Measurements from ENCODE around the gene DDX11. TPM values are rescaled to one million over a fixed set of nuclear protein-coding genes. Genes with fewer than 3 reads are reported as not detected.
"Not testable (repeated sequence)": the region's sequence is repeated elsewhere in the genome, so short reads cannot be mapped to it uniquely, and the experiment has no call there.

The DDX11 gene
- total and polyA plus RNA-seq, 3 experiments from 2014 or later: 17.2 to 122 (median 119) TPM

GRCh38 chr12:31074333-31074874 is 744 bp downstream of the DDX11 start:
- H3K36me3 ChIP-seq (ENCODE audit: insufficient read depth, low read length); CTCF ChIA-PET; POLR2A ChIA-PET; H3K9me3 Mint-ChIP-seq; H3K4me1 ChIP-seq (ENCODE audit: insufficient read depth, low read length); H3K27me3 ChIP-seq (ENCODE audit: insufficient read depth, low read length, poor library complexity, severe bottlenecking); H3K9me3 ChIP-seq (ENCODE audit: low read length); H3K27me3 Mint-ChIP-seq; DNase-seq: not testable (repeated sequence)
- Mint-ChIP-seq H3K4me1 (peaks cover 23 to 41% (median 23%) of the 10 kb centered on the region in 3 donors), H3K4me3 (peak overlapping the region; percentile 95 to 99 (median 99)), H3K27ac (peak overlapping the region; percentile 87 to 99 (median 95)), H3K36me3 (peaks cover 0 to 28% (median 0%) of the 10 kb centered on the region in 3 donors)
- Histone ChIP-seq H3K4me3 (ENCODE audit: low read length) (peak overlapping the region; percentile 82), H3K27ac (ENCODE audit: low read depth, low read length) (peak overlapping the region; percentile 62)

GRCh38 chr12:31076150-31076549 is 2.5 kb downstream of the DDX11 start:
- DNase-seq; H3K27me3 Mint-ChIP-seq; H3K27ac ChIP-seq (ENCODE audit: low read depth, low read length); H3K4me3 ChIP-seq (ENCODE audit: low read length); H3K9me3 Mint-ChIP-seq; CTCF ChIA-PET; H3K9me3 ChIP-seq (ENCODE audit: low read length); H3K4me1 ChIP-seq (ENCODE audit: insufficient read depth, low read length); H3K27ac Mint-ChIP-seq; H3K27me3 ChIP-seq (ENCODE audit: insufficient read depth, low read length, poor library complexity, severe bottlenecking); POLR2A ChIA-PET; H3K36me3 ChIP-seq (ENCODE audit: insufficient read depth, low read length): not testable (repeated sequence)
- Mint-ChIP-seq H3K4me1 (peaks cover 25 to 48% (median 34%) of the 10 kb centered on the region in 3 donors), H3K4me3 (peak overlapping the region in 1 of 7 donors; percentile 55), H3K36me3 (peaks cover 0 to 44% (median 0%) of the 10 kb centered on the region in 3 donors)

GRCh38 chr12:31077095-31077494 is 3.4 kb downstream of the DDX11 start:
- H3K36me3 Mint-ChIP-seq: peaks cover 0 to 50% (median 0%) of the 10 kb centered on the region in 3 donors
- H3K27ac Mint-ChIP-seq; H3K4me1 ChIP-seq (ENCODE audit: insufficient read depth, low read length); H3K27me3 ChIP-seq (ENCODE audit: insufficient read depth, low read length, poor library complexity, severe bottlenecking); H3K9me3 Mint-ChIP-seq; H3K27ac ChIP-seq (ENCODE audit: low read depth, low read length); H3K4me3 ChIP-seq (ENCODE audit: low read length); DNase-seq; CTCF ChIA-PET; H3K27me3 Mint-ChIP-seq; POLR2A ChIA-PET; H3K36me3 ChIP-seq (ENCODE audit: insufficient read depth, low read length); H3K9me3 ChIP-seq (ENCODE audit: low read length): not testable (repeated sequence)
- peak overlapping the region in 1 of 7 donors; percentile 55 for H3K4me3 Mint-ChIP-seq
- H3K4me1 Mint-ChIP-seq: peaks cover 27 to 46% (median 33%) of the 10 kb centered on the region in 3 donors

GRCh38 chr12:31077998-31078397 is 4.3 kb downstream of the DDX11 start:
- H3K4me3 Mint-ChIP-seq; H3K27ac ChIP-seq (ENCODE audit: low read depth, low read length); H3K4me1 ChIP-seq (ENCODE audit: insufficient read depth, low read length); H3K27ac Mint-ChIP-seq; H3K9me3 ChIP-seq (ENCODE audit: low read length); H3K36me3 ChIP-seq (ENCODE audit: insufficient read depth, low read length); H3K4me3 ChIP-seq (ENCODE audit: low read length); DNase-seq; POLR2A ChIA-PET; H3K27me3 Mint-ChIP-seq; H3K9me3 Mint-ChIP-seq; H3K27me3 ChIP-seq (ENCODE audit: insufficient read depth, low read length, poor library complexity, severe bottlenecking): not testable (repeated sequence)
- Mint-ChIP-seq H3K36me3 (peaks cover 0 to 55% (median 0%) of the 10 kb centered on the region in 3 donors), H3K4me1 (peaks cover 26 to 40% (median 27%) of the 10 kb centered on the region in 3 donors)
- CTCF ChIA-PET: interaction anchor here (0.7 kb wide), 1 partner anchor 202 kb away, joined by 3 read pairs; no protein-coding TSS in a partner anchor

GRCh38 chr12:31079421-31079820 is 5.8 kb downstream of the DDX11 start:
- H3K36me3 ChIP-seq (ENCODE audit: insufficient read depth, low read length); H3K27me3 Mint-ChIP-seq; H3K27me3 ChIP-seq (ENCODE audit: insufficient read depth, low read length, poor library complexity, severe bottlenecking); H3K9me3 Mint-ChIP-seq; POLR2A ChIA-PET; H3K4me1 ChIP-seq (ENCODE audit: insufficient read depth, low read length); H3K27ac Mint-ChIP-seq; H3K9me3 ChIP-seq (ENCODE audit: low read length); H3K27ac ChIP-seq (ENCODE audit: low read depth, low read length); H3K4me3 ChIP-seq (ENCODE audit: low read length); DNase-seq; CTCF ChIA-PET; H3K4me3 Mint-ChIP-seq: not testable (repeated sequence)
- Mint-ChIP-seq H3K4me1 (peaks cover 16 to 29% (median 16%) of the 10 kb centered on the region in 3 donors), H3K36me3 (peaks cover 0 to 60% (median 3%) of the 10 kb centered on the region in 3 donors)

DNA sequence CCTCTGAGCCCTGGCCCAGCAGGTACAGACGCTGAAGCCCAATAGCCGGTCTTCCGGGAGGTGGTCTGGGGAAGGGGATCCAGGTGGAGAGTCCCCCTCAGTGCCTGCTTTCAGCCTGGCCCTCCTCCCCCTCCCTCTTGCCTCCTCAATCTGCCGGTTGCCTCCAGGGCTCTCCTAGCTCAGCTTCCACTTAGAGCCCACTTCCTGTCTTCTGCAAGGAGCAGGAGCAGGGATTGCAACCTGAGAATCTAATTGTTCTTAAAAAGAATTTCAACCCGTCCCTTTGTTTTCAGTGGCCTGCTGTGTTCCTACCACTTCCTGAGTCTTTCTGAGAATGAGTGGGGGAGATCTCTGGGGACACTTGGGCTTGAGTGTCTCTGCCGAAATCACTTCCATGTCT is 6.6 kb downstream of the DDX11 start:
- H3K4me1 ChIP-seq (ENCODE audit: insufficient read depth, low read length); H3K9me3 Mint-ChIP-seq; DNase-seq; H3K36me3 ChIP-seq (ENCODE audit: insufficient read depth, low read length); POLR2A ChIA-PET; H3K27me3 Mint-ChIP-seq; H3K9me3 ChIP-seq (ENCODE audit: low read length); CTCF ChIA-PET; H3K27me3 ChIP-seq (ENCODE audit: insufficient read depth, low read length, poor library complexity, severe bottlenecking); H3K4me3 ChIP-seq (ENCODE audit: low read length); H3K4me3 Mint-ChIP-seq; H3K27ac ChIP-seq (ENCODE audit: low read depth, low read length): not testable (repeated sequence)
- Mint-ChIP-seq H3K4me1 (peaks cover 11 to 22% (median 13%) of the 10 kb centered on the region in 3 donors), H3K27ac (peak overlapping the region in 3 of 8 donors; percentile 6 to 55 (median 26)), H3K36me3 (peaks cover 0 to 67% (median 3%) of the 10 kb centered on the region in 3 donors)

DNA sequence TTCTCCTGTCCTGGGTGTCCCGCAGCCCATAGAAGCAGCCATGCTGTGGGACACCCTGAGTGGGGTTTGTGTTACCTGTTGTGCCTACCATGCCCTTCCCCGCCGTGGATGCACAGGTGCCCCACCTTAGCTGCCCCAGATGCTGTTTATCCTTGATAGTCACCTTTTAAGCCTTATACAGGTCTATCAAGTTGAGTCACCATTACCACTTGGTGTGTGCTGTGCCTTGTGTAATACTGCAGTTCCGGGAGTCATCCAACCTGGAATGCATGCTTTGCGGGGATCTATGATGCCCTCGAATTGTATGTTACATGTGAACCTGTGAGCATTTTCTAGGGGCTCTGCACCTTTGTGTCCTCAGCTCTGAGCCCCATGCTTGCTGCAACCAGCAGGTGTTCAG is 7.6 kb downstream of the DDX11 start:
- H3K27ac ChIP-seq (ENCODE audit: low read depth, low read length); DNase-seq; POLR2A ChIA-PET; CTCF ChIA-PET; H3K4me3 ChIP-seq (ENCODE audit: low read length); H3K4me1 ChIP-seq (ENCODE audit: insufficient read depth, low read length); H3K4me3 Mint-ChIP-seq; H3K27me3 ChIP-seq (ENCODE audit: insufficient read depth, low read length, poor library complexity, severe bottlenecking); H3K36me3 ChIP-seq (ENCODE audit: insufficient read depth, low read length); H3K27me3 Mint-ChIP-seq; H3K9me3 ChIP-seq (ENCODE audit: low read length); H3K9me3 Mint-ChIP-seq: not testable (repeated sequence)
- Mint-ChIP-seq H3K4me1 (peaks cover 8 to 15% (median 13%) of the 10 kb centered on the region in 3 donors), H3K36me3 (peaks cover 0 to 73% (median 3%) of the 10 kb centered on the region in 3 donors), H3K27ac (peak overlapping the region in 2 of 8 donors; percentile 6 to 55)

DNA sequence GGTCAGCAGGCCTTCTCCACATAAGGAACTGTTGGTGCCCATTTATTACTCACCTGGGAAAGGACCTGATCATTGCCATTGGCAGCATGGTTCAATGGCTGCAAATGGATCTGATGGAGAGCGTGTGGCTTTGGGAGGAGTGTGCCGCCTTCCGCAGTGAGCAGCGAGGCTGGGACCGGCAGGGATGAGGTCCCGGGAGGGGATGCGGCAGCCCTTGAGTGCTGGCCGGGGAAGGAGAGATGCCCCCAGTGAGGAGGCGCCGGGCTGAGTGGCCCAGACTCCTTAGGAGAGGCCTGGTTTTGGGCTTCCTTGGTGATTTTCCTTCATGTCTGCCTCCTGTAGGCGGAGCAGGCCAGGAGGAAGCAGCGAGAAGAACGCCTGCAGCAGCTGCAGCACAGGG is 10.6 kb downstream of the DDX11 start:
- H3K4me1 ChIP-seq (ENCODE audit: insufficient read depth, low read length); H3K9me3 ChIP-seq (ENCODE audit: low read length); H3K27me3 Mint-ChIP-seq; H3K36me3 ChIP-seq (ENCODE audit: insufficient read depth, low read length); H3K27me3 ChIP-seq (ENCODE audit: insufficient read depth, low read length, poor library complexity, severe bottlenecking); DNase-seq; H3K9me3 Mint-ChIP-seq; H3K4me3 ChIP-seq (ENCODE audit: low read length); POLR2A ChIA-PET; CTCF ChIA-PET; H3K4me3 Mint-ChIP-seq; H3K27ac ChIP-seq (ENCODE audit: low read depth, low read length); H3K27ac Mint-ChIP-seq: not testable (repeated sequence)
- peaks cover 4 to 13% (median 7%) of the 10 kb centered on the region in 3 donors for H3K4me1 Mint-ChIP-seq
- H3K36me3 Mint-ChIP-seq: peaks cover 0 to 80% (median 6%) of the 10 kb centered on the region in 3 donors

Data from CD8-positive, alpha-beta memory T cell (primary cell).